Loucy (cell line): ENCODE data around the gene FXR2.

ENCODE experiments used
- H2AFZ ChIP-seq: fragments of 200-600 bp; sonication (generic); 2 replicates; pipeline ENCODE4 v1.6.0; 2016; ENCODE audit warnings: antibody characterized with exemption, mild to moderate bottlenecking, low read length, moderate library complexity
- H3F3A ChIP-seq: fragments of 200-600 bp; 2 replicates; pipeline ENCODE4 v1.6.0; 2016; ENCODE audit warnings: antibody characterized with exemption, low read depth, mild to moderate bottlenecking
- H3K27me3 ChIP-seq: fragments of 200-600 bp; sonication (generic); 2 replicates; pipeline ENCODE4 v1.6.1; 2014; ENCODE audit warnings: low read length, mild to moderate bottlenecking; ENCODE audit not compliant: insufficient read depth, poor library complexity, severe bottlenecking
- H3K36me3 ChIP-seq: fragments of 200-600 bp; sonication (generic); 2 replicates; pipeline ENCODE4 v1.6.1; 2016; ENCODE audit warnings: low read length; ENCODE audit not compliant: insufficient read depth
- H3K4me1 ChIP-seq: fragments of 200-600 bp; sonication (generic); 2 replicates; pipeline ENCODE4 v1.5.1; 2014; ENCODE audit warnings: low read length, mild to moderate bottlenecking; ENCODE audit not compliant: insufficient read depth, poor library complexity, severe bottlenecking
- H3K4me2 ChIP-seq: fragments of 200-600 bp; sonication (generic); 2 replicates; pipeline ENCODE4 v1.6.0; 2014; ENCODE audit warnings: antibody characterized with exemption, low read length, low read depth, mild to moderate bottlenecking; ENCODE audit not compliant: poor library complexity, severe bottlenecking
- H3K4me3 ChIP-seq: fragments of 200-600 bp; sonication (generic); 2 replicates; pipeline ENCODE4 v1.5.1; 2014; ENCODE audit warnings: low read length, mild to moderate bottlenecking, mixed read lengths; ENCODE audit not compliant: poor library complexity, severe bottlenecking
- H3K79me2 ChIP-seq: fragments of 200-600 bp; sonication (generic); 2 replicates; pipeline ENCODE4 v1.6.1; 2014; ENCODE audit warnings: low read length; ENCODE audit not compliant: insufficient read depth
- H3K9ac ChIP-seq: fragments of 200-600 bp; sonication (generic); 2 replicates; pipeline ENCODE4 v1.6.0; 2014; ENCODE audit warnings: mild to moderate bottlenecking, low read depth, low read length, moderate library complexity; ENCODE audit not compliant: poor library complexity, severe bottlenecking
- H3K9me2 ChIP-seq: fragments of 200-600 bp; sonication (generic); replicated peaks from 2 replicates; pipeline ENCODE4 v1.6.1; 2016; ENCODE audit warnings: low read depth, low read length, mixed read lengths
- H3K9me3 ChIP-seq: fragments of 200-600 bp; sonication (generic); 2 replicates; pipeline ENCODE4 v1.6.1; 2014; ENCODE audit warnings: mild to moderate bottlenecking, antibody characterized with exemption, low read length, low read depth; ENCODE audit not compliant: insufficient read depth
- H4K20me1 ChIP-seq: fragments of 200-600 bp; sonication (generic); 2 replicates; pipeline ENCODE4 v1.6.0; 2014; ENCODE audit warnings: antibody characterized with exemption, low read length, mild to moderate bottlenecking; ENCODE audit not compliant: insufficient read depth, poor library complexity, severe bottlenecking
- CTCF ChIP-seq: fragments of 200-600 bp; sonication (generic); conservative IDR thresholded peaks from 2 replicates; pipeline ENCODE4 v1.5.1; 2014; ENCODE audit warnings: mild to moderate bottlenecking, antibody characterized with exemption, low read length
- EZH2phosphoT487 ChIP-seq: fragments of 200-600 bp; IDR thresholded peaks from 2 replicates; pipeline ENCODE4 v1.6.1; 2018; ENCODE audit warnings: antibody characterized with exemption, mild to moderate bottlenecking, moderate library complexity, borderline replicate concordance

Gene FXR2

GRCh38 chr17:7583253-7584109, 31.2 kb downstream of the FXR2 start, which contains the start of gene MPDU1:
Gene MPDU1, plus strand, starts transcription at chr17:7583852. Its CDS starts 11 bp downstream, at chr17:7583863.
- TF ChIP-seq CTCF, result no peak
- no peak for TF ChIP-seq EZH2phosphoT487
- Histone ChIP-seq H3K4me1 (peaks cover 29% of the 10 kb centered on the region), H3K36me3 (peaks cover 25% of the 10 kb centered on the region), H3K9ac (peak within 1 kb of the TSS; percentile 95), H3K79me2 (peaks cover 55% of the 10 kb centered on the region), H3F3A (peaks cover 13% of the 10 kb centered on the region), H3K4me3 (peak within 1 kb of the TSS; percentile 96), H3K9me3 (no peaks in the 10 kb centered on the region), H3K9me2 (no peaks in the 10 kb centered on the region), H2AFZ (peak within 1 kb of the TSS; percentile 91), H4K20me1 (peaks cover 10% of the 10 kb centered on the region), H3K4me2 (peak within 1 kb of the TSS; percentile 94), H3K27me3 (no peaks in the 10 kb centered on the region)

- Histone ChIP-seq H2AFZ (no peak overlapping the region), H3K4me3 (peak overlapping the region; percentile 96), H3K79me2 (peaks cover 59% of the 10 kb centered on the region), H3K9ac (peak overlapping the region; percentile 95), H3K27me3 (no peaks in the 10 kb centered on the region), H3F3A (peaks cover 18% of the 10 kb centered on the region), H3K36me3 (peaks cover 34% of the 10 kb centered on the region), H3K9me2 (no peaks in the 10 kb centered on the region), H3K4me1 (peaks cover 33% of the 10 kb centered on the region), H4K20me1 (peaks cover 19% of the 10 kb centered on the region), H3K4me2 (peak overlapping the region; percentile 81), H3K9me3 (no peaks in the 10 kb centered on the region)
- TF ChIP-seq CTCF (no peak), EZH2phosphoT487 (no peak)
These were observed 32.1 kb downstream of the FXR2 start for GRCh38 chr17:7582396-7583252.

- Histone ChIP-seq H3K79me2 (peaks cover 72% of the 10 kb centered on the region), H2AFZ (no peak overlapping the region), H3K36me3 (peaks cover 51% of the 10 kb centered on the region), H3K9me3 (no peaks in the 10 kb centered on the region), H3K4me2 (no peak overlapping the region), H3K9ac (no peak overlapping the region), H3K9me2 (no peaks in the 10 kb centered on the region), H3K27me3 (no peaks in the 10 kb centered on the region), H3K4me1 (peaks cover 38% of the 10 kb centered on the region), H3F3A (peaks cover 27% of the 10 kb centered on the region), H4K20me1 (peaks cover 36% of the 10 kb centered on the region), H3K4me3 (no peak overlapping the region)
- TF ChIP-seq EZH2phosphoT487 (no peak), CTCF (no peak)
These were observed 33.8 kb downstream of the FXR2 start for GRCh38 chr17:7580604-7581575.
